WTC11 (cell line): ENCODE results near the gene BMPER.

ENCODE experiments used
- GRHL2 ChIP-seq: fragments of 250-450 bp; sonication (Bioruptor Pico); IDR thresholded peaks from 2 replicates; pipeline ENCODE4 v1.8.0; 2022; ENCODE audit warnings: mild to moderate bottlenecking, moderate library complexity; ENCODE audit not compliant: insufficient replicate concordance, severe bottlenecking
- TF ChIP-seq, protein P1 (sequence below): sonication (generic); formaldehyde crosslinking; IDR thresholded peaks from 2 replicates; pipeline ENCODE4 v1.8.1; 2023; ENCODE audit warnings: mild to moderate bottlenecking, missing genetic modification reagents, moderate library complexity
- TF ChIP-seq, protein P2 (sequence below): sonication (generic); formaldehyde crosslinking; IDR thresholded peaks from 2 replicates; pipeline ENCODE4 v1.8.1; 2022; ENCODE audit warnings: low read depth, missing genetic modification reagents, borderline replicate concordance
- TF ChIP-seq, protein P3 (sequence below): fragments of 200-600 bp; IDR thresholded peaks from 2 replicates; pipeline ENCODE4 v1.8.0; 2022; ENCODE audit warnings: antibody characterized with exemption
- TF ChIP-seq, protein P4 (sequence below): sonication (generic); formaldehyde crosslinking; IDR thresholded peaks from 2 replicates; pipeline ENCODE4 v1.8.0; 2022; ENCODE audit warnings: mild to moderate bottlenecking, missing genetic modification reagents

DNA sequence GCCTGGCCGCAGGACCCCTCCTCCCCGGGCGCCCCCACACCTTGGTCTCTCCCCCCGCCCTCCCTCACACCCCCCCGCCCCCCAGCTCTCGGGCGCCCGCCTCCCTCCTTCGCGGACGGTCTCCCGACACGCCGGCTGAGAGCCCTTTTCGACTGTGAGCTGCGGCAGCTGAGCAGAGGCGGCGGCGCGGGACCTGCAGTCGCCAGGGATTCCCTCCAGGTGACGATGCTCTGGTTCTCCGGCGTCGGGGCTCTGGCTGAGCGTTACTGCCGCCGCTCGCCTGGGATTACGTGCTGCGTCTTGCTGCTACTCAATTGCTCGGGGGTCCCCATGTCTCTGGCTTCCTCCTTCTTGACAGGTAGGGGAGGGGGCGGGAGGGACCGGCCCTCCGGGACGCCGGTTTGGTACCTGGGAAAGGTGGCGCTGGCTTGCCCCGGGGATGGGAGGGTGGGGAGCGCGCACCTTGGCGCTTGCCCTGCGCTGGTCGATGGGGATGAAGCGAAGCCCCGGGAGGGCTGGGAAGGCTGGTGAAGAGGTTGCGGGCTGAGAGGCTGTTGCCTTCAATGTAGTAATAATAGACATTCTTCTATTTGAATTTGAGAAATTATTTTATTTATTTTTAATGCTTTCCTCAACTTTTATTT lies at the start of gene BMPER:
- no peak for TF ChIP-seq GRHL2 (CRISPR knock-in tag)
- TF ChIP-seq, protein P1, sequence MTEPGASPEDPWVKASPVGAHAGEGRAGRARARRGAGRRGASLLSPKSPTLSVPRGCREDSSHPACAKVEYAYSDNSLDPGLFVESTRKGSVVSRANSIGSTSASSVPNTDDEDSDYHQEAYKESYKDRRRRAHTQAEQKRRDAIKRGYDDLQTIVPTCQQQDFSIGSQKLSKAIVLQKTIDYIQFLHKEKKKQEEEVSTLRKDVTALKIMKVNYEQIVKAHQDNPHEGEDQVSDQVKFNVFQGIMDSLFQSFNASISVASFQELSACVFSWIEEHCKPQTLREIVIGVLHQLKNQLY (CRISPR knock-in tag): no peak
- TF ChIP-seq, protein P2, sequence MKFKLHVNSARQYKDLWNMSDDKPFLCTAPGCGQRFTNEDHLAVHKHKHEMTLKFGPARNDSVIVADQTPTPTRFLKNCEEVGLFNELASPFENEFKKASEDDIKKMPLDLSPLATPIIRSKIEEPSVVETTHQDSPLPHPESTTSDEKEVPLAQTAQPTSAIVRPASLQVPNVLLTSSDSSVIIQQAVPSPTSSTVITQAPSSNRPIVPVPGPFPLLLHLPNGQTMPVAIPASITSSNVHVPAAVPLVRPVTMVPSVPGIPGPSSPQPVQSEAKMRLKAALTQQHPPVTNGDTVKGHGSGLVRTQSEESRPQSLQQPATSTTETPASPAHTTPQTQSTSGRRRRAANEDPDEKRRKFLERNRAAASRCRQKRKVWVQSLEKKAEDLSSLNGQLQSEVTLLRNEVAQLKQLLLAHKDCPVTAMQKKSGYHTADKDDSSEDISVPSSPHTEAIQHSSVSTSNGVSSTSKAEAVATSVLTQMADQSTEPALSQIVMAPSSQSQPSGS (CRISPR knock-in tag): no peak
- TF ChIP-seq, protein P3, sequence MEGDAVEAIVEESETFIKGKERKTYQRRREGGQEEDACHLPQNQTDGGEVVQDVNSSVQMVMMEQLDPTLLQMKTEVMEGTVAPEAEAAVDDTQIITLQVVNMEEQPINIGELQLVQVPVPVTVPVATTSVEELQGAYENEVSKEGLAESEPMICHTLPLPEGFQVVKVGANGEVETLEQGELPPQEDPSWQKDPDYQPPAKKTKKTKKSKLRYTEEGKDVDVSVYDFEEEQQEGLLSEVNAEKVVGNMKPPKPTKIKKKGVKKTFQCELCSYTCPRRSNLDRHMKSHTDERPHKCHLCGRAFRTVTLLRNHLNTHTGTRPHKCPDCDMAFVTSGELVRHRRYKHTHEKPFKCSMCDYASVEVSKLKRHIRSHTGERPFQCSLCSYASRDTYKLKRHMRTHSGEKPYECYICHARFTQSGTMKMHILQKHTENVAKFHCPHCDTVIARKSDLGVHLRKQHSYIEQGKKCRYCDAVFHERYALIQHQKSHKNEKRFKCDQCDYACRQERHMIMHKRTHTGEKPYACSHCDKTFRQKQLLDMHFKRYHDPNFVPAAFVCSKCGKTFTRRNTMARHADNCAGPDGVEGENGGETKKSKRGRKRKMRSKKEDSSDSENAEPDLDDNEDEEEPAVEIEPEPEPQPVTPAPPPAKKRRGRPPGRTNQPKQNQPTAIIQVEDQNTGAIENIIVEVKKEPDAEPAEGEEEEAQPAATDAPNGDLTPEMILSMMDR: no peak
- TF ChIP-seq, protein P4, sequence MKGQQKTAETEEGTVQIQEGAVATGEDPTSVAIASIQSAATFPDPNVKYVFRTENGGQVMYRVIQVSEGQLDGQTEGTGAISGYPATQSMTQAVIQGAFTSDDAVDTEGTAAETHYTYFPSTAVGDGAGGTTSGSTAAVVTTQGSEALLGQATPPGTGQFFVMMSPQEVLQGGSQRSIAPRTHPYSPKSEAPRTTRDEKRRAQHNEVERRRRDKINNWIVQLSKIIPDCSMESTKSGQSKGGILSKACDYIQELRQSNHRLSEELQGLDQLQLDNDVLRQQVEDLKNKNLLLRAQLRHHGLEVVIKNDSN (CRISPR knock-in tag): no peak
